NOMO-1 (cell line): ENCODE results near the gene CACNA1I.

Experiments
- DNase-seq, 2 experiments: peaks; one replicate each; lab custom pipeline; 2025; ENCODE audit not compliant: unreplicated experiment in 2 of 2; lab: John Stamatoyannopoulos, UW

CACNA1I gene

DNA sequence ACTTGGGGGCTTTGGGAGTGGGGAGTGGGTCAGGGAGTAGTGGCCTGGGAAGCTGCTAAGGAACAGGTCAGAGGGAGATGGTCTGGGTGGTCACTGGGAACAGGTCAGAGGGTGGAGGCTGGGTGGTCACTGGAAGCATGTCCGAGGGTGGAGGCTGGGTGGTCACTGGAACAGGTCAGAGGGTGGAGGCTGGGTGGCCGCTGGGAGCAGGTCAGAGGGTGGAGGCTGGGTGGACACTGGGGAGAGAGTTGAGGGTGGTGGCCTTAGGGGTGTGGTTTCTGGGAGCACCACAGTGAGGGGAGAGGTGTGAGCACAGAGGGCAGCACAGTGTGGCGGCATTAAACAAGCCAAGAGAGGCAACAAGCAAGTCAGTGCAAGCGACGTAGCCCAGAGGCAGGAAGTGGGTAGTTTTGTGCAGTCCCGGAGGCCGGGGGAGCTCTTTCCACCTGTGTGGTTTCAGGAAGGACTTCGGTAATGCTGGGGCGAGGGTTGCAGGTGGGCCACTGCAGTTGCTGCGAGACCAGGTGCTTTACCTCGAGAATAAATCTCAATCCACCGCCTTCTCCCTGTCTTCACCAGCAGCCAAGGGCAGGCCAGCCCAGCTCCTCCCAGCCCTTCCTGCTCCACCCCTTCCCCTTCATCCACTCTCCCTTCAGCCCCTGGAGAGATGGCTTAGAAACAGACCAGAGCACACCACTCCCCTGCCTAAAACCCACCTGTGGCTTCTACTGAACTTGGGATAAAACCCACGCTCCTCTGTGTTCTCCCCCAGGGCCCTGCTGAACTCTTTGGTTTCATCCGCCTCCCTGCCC, 3.2 kb upstream of the CACNA1I start:
- no peak for DNase-seq

DNA sequence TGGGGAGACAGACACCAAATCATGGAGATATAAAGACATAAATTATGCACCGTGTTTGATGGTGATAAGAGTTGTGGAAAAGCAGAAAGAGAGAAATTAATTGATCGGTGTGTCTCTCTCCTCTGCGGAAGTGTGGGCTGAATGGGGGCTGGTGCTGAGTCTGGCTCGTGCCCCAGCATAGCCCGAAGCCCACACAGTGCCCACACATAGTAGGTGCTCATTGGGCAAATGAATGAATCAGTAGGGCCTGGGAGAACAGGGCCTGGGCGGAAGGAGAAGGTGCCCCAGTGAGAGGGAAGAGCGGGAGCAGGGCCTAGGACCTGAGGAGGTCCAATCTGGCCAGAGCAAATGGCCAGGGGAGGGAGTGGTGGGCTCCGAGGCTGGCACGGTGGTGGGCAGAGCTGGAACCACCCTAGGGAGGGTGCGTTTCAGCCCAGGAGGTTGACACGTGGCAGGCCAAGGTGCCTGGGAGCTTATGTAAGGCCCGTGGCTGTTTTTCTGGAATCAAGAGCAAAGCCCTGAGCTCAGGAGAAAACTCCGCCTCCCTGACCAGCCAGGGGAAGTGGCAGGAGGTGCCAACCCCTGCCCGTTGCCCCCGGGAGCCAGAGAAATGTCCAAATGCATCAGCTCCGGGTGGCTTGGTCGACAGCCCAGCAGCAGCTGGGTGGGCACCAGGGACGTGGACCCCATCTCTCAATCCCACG, 2.1 kb upstream of the CACNA1I start:
- DNase-seq = no peak

DNA sequence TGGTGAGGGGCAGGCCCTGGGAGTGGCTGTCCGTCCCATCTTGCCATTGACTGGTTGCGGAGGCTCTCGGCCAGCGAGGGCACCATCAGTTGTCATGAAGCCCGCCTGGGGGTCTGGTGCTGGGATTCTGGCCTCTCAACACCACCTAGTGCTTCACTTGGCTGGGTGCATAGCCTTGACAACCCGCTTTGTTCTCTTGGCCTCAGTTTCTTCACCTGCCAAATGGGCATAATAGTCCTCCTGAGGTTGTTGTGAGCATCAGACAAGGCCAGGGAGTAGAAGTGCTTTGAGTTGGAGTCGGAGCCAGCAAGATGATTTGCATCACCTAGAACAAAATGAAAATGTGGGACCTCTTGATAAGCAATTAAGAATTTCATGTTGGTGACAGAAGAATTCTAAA, 1.5 kb upstream of the CACNA1I start:
- no peak for DNase-seq

DNA sequence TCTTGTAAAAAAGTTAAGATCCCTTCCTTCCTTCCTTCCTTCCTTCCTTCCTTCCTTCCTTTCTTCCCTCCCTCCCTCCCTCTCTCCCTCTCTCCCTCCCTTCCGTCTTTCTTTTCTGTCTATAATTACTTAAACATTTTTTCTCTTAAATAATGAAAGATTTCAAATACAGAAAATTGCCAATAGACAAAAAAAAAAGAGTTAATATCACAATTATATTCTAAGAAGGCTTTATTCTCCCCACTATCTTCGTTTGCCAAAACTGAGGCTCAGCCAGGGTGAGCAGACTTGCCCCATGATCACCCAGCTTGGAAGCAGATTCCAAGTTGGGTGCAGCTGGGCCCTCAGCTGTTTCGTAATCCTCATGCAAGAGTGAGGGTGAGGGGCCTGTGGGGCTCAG, 327 bp upstream of the CACNA1I start:
- DNase-seq = no peak

DNA sequence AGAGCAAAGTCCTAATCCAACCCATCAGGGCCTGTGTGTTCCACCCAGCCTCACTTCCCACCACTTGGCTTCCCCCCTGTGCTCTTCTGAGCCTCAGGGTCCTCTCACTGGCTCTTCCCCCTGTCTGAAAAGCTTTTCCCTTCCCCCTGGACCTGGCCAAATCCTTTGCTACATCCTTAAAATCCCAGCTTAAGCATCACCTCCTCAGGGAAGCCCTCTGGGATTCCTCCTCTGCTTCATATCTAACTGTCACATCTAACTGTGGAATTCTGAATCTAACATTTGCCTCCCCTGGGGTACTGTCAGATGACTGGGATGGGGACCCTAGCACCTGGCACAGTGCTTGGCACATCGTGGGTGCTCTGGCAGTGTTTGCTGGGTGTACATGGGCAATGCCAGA, 985 bp downstream of the CACNA1I start:
- DNase-seq = no peak

DNA sequence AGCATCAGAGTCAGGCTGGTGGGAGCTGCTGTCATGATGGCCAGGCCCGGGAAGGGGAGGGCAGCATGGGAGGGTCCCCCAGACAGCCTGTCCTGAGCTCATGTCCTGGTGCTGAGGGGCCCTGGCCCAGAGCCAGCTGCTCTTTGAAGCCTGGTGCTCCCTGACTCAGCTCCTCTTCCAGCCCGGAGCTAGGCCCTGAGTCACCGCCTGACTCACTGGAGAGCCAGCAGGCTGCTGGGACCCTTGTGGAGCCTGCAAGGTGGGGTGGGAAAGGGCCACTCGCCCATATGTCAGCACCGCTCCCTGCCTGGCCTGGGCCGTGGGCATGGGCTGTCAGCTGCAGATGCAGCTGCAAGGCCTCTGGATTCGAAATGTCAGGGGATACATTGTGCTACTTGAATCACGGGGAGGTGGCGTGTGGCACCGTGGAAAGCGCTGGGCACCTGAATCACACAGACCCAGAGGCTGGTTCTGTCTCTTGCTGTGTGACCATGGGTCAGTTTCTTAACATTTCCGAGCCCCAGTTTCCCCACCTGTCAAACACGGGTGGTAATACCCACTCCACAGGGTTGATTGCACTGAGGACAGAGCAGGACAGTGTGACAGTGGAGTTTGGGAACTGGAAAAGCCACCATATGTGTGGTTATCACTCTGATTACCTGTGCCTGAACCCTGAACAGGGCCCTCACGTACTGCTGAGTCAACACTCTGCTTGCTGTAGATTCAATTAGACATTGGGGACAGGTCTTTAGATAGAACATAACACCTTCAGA, 4.4 kb downstream of the CACNA1I start:
- DNase-seq = no peak

DNA sequence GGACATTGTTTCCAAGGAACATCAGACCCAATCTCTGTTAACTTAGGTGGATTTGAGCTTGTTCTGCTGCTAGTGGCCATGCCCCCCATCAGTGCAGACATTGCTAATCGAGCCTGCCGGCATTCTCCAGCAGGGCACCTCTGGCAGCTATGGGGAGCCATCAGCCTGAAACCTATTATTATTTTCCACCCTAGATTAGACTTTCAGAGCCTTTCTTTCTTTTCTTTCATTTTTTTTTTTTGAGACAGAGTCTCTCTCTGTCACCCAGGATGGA, 4.9 kb downstream of the CACNA1I start:
- DNase-seq = no peak

DNA sequence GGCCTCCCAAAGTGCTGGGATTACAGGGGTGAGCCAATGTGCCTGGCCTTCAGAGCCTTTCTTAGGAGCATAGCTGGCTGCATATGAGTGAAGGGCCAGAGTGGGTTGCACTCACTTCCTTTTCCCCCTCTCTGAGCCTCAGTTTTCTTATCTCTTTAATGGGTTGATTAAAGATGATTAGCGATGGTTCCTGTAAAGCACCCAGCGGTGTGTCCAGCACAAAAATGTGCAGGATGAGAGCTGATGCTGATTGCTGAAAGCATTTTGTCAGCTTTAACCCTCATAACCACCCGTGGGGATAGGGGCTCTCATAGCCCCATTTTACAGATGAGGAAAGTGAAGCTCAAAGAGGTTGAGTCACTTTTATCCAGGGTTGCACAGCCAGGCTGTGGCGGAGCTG, 5.5 kb downstream of the CACNA1I start:
- no peak for DNase-seq

DNA sequence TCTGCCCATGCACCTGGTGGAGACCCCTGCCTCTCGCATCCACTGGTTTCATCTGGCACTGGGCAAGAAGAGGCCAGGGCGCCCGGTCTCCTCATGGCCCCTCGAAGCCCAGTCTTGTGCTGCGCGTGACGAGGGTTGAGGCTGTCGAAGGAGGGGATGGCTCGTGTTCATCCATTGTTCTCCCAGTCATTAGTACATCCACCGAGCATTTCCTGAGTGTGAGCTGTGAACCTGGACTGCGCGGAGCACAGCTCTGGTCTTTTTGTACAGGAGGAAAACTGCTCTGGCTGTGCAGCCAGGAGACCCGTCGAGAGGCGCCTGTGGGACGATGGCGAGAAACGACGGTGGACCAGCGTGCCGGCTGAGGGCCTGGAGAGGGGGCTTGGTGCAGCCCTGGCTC, 6.8 kb downstream of the CACNA1I start:
- no peak for DNase-seq

DNA sequence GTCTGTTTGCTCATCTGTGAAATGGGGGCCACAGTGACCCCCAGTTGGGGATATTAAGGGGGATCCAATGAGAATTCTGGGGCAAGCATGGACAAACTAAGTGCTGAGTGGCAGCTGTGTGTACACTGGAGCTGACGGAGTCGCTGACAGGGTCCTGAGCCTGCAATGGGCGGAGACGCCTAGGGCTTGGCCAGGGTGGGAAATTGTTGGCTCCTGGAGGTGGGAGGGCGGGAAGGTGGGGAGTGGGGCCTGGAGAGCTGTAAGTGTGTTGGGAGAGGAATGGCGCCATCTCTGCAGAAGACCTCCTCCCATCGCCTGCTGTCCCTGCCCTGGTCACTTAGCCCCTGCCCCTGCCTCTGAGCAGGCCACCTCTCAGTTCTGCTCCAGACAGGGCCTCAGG, 7.3 kb downstream of the CACNA1I start:
- no peak for DNase-seq

DNA sequence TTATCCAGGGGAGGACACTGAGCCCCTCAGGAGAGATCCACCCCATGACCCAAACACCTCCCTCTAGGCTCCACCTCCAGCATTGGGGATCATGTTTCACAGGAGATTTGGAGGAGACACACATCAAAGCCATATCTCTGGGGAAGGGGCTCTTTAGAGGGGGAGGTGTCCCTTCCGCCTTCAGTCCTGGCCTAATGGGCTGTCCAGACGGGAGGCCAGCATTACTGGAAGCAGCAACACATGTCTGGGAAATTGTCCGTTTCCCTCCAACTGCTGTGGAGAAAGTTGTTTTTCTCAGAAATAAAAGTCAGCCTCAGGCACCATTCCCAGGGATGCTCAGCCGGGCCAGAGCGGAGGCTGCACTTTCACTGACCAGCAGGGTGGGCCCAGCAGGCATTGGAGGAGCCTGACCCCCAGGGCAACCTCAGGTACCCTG, 9.5 kb downstream of the CACNA1I start:
- DNase-seq = no peak

DNA sequence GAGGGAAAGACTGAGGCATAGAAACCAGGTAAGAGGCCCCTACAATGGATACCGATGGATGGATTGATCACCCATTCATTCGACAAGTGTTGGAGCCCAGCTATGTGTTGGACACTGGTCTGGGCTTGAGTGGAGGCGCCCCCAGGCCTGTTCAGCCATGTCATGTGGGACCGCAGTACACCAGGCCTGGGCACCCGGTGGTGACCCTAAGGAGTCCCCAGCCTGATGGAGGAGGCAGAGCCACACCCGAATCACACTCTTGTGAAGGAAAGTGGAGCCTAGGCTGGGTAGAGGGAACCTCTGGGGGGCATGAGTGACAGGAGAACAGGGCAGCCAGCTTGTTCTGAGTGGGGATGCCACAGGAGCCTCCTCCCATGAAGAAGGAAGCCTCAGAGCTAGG, 10.2 kb downstream of the CACNA1I start:
- DNase-seq = no peak

DNA sequence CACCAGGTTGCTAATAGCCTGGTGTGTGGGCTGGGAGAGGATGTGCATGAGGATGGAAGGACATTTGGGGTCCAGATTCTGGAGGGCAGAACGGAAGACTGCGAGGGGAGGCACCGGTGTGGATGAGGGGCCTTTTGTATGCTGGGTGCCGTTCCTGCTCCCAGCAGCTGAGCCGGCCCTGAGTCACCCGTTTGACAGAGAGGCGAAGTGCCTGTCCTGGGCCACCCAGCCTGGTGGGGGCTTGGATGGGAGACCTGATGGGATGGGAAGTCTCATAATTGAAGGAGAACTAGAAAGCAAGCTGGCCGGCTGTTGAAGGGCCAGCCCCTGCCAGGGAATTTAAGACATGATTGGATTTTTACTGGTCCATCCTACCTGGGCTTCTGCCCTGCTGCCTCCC, 10.8 kb downstream of the CACNA1I start:
- no peak for DNase-seq

DNA sequence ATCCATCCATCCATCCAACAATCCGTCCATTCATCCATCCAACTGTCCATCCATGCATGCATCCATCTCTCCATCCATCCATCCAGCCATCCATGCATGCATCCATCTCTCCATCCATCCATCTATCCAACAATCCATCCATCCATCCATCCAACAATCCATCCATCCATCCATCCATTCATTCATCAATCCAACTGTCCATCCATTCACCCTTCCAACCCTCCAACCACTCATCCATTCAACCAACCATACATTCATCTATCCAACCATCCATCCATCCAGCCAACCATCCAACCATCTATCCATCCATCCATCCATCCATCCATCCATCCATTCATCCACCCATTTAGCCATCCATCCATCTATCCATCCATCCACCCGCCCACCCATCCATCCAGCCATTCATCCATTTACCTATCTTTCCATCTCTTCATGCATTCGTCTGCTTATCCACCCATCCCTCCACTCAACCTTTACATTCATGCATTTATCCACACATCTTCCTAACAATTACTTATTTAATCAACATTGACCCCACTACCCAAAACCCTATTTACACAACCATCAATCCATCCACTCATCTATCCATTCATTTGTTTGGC, 12.6 kb downstream of the CACNA1I start:
- DNase-seq = no peak

DNA sequence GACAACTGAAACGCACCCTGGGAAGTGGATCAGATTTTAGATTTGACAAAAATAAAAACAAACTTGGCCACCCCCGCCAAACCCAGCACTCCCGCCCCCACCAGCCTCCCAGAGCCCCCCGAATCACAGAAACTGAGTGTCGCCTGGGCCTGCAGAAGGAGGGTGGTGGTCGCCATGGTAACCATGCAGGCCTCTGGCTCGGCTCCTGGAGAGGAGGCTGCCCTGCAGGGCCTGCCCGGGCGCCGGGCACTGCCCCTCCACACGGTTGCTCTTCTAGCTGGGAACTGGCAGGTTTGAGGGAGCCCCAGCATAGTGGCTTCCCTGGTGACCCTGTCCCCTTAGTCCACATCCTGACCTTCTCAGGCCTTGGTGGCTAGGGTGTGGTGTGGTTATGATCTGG, 19.3 kb downstream of the CACNA1I start:
- no peak for DNase-seq

DNA sequence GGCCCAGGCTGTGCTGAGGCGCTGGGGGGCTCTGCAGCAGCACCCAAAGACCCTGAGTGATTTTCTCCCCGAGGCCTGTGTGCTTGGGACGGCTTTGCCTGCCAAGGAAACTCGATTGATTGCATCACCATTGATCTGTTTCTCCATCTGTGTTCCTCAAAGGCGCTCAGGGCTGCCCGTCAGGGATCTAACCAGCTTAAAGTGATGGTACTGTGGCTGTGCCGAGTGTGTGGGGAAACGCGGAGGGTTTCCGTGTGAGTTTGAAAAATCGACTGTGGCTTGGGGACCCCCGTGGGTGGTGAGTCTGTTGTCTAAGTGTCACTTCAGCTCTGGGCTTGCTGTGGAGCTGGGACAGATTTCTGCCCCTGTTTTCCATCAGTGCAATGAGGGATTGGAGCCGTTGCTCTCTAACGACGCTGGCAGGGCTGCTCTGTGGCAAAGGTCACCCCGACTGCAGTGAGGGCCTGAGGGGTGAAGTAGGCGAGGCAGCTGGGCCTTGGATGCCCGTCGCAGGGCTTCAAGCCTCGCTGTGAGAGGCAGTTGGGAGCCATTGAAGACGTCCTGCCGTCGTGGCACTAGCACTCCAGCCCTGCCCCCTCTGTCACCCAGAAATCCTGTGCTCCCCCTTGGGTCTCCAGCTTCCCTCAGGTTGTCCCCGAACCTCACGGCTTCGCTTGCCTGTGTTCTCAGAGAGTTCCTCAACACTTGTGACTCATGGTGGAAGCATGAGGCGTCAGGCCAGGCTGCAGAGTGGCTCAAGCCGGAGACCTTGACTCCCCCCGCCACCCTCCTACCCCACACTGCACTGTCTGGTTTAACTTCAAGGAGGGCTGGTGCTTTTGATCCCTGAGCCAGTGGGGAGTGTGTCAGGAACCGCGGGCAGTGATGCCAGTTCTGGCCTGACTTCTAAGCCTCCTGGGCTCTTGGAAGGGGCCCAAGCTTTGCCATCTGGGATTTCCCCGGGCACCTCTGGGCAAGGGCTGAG, 21.8 kb downstream of the CACNA1I start:
- no peak for DNase-seq

DNA sequence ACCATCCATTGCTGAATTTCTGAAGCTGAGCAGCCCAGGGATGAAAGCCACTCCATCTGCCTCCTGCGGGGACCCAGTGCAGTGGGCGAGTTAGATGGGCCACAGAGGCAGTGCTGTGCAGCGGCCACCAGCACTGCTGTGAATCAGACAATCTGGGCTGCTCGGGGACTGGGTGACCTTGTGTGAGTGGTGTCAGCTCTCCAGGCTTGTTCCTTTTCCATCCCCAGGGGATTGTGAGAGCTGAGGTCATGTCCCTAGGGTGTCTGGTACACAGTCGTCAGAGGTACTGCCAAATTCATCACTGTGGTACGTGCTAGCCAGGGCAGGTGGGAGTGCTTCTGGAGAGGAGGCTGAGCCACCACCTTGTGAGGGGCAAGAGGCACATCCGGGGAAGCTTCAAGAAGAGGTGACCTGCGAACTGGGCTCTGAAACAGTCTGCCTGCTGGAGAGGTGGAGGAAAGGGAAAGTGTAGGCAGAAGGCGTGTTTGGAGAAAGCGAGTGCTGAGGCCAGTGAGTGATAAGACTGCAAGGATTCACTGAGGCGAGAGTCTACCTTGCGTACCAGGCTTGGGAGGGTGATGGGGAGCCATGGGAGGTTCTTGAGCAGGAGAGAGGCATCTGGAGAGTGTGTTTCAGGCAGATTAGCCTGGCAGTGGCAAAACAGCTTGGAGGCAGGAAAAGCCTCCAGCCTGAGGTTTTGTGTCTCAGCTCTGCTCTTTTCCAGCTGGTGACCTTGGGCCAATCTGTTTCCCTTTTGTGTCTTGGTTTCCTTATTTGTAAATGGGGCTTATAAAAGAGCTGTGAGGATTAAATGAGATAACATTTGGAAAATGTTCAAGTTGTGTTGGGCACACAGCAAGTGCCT, 22.7 kb downstream of the CACNA1I start:
- DNase-seq = no peak

DNA sequence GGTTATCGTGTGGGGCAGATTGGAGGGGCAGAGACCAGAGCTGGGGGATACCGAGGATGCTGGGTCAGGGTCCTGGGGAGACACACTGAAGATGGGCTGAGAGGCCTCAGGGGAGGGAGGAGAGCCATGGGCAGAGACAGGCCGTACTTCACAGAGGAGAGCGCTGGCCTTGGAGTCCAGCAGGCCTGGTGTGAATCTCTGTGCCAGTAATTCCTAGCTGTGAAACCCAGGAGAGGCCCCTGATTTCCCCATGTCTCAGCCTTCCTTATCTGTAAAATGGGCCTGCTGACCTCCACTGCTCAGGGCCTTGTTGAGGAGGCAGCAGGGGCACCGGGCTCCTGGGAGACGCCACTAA, 23.4 kb downstream of the CACNA1I start:
- DNase-seq = no peak

DNA sequence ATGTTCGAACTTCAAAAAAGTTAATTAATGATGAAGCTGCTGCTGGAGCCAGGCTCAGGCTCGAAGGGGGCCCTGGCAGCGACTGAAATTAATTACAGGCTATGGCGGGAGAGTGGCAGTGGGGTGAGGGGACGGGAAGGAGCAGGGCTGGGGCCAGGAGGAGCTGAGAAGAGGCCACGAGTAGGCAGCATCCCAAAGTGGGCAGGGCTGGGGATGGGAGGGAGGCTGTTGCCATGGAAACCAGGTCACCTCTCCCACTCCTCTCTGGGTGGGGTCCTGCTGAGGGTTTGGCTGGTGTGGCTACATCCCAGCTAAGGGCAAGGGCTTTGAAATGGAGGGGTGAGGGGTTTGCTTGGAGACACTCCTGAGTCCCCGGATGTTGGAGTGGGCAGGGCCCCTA, 23.9 kb downstream of the CACNA1I start:
- DNase-seq = no peak
